ENCODE results near the gene TNNI2. TPM values are rescaled to one million over a fixed set of nuclear protein-coding genes. Genes with fewer than 3 reads are reported as not detected.
"Not testable (repeated sequence)": the region's sequence is repeated elsewhere in the genome, so short reads cannot be mapped to it uniquely, and the experiment has no call there.

The TNNI2 gene
- total RNA-seq, 1 experiment from 2014 or later: 0.46 TPM

DNA sequence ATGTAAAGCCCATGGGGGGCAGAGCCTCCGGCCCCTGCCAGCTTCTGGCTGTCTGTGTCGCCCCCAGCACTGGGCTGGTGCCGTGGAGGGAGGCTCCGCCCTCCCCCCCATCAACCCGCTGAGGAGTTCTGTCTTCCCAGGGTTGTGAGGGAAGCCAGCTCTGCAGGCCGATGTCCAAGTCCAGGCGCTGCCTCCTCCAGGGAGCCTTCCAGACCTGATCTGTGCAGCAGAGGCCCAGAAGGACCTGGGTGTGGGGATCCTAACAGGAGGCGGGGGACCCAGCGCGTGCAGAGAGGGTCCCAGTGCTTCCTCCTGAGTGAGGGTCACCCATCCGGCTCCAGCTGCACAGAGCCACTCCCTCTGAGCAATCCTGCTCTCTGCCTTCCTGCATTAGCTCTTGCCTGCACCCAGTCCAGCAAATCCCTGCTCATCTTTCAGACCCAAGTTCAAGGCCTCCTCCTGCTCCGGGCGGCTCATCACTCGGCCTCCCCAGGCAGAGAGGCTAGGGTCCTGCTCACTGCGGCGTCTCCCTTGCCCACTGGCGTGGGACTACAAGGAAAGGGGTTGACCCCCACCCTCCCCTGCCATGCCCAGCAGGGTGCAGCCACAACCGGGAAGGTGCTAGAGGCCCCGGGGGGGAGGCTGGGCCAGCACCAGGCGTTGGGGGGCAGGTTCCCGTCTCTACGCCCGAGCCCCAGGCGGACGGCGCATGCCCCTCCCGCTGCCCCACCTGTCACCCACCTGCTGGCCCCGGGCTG is 36.5 kb downstream of the TNNI2 start:
- H3K9me3 ChIP-seq (ENCODE audit: control insufficient read depth, insufficient read depth, low read depth, low read length): no peaks in the 10 kb centered on the region
- TF ChIP-seq POLR2AphosphoS5 (IDR thresholded peaks at IDR 0.05; ENCODE audit: low read depth, low read length) (no peak), TCF7L2 (IDR thresholded peaks at IDR 0.05; ENCODE audit: low read depth, low read length) (no peak), SIN3A (IDR thresholded peaks at IDR 0.05; ENCODE audit: borderline replicate concordance, insufficient read depth, low read depth, low read length) (no peak)
- TF ChIP-seq, protein P1, sequence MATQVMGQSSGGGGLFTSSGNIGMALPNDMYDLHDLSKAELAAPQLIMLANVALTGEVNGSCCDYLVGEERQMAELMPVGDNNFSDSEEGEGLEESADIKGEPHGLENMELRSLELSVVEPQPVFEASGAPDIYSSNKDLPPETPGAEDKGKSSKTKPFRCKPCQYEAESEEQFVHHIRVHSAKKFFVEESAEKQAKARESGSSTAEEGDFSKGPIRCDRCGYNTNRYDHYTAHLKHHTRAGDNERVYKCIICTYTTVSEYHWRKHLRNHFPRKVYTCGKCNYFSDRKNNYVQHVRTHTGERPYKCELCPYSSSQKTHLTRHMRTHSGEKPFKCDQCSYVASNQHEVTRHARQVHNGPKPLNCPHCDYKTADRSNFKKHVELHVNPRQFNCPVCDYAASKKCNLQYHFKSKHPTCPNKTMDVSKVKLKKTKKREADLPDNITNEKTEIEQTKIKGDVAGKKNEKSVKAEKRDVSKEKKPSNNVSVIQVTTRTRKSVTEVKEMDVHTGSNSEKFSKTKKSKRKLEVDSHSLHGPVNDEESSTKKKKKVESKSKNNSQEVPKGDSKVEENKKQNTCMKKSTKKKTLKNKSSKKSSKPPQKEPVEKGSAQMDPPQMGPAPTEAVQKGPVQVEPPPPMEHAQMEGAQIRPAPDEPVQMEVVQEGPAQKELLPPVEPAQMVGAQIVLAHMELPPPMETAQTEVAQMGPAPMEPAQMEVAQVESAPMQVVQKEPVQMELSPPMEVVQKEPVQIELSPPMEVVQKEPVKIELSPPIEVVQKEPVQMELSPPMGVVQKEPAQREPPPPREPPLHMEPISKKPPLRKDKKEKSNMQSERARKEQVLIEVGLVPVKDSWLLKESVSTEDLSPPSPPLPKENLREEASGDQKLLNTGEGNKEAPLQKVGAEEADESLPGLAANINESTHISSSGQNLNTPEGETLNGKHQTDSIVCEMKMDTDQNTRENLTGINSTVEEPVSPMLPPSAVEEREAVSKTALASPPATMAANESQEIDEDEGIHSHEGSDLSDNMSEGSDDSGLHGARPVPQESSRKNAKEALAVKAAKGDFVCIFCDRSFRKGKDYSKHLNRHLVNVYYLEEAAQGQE (IDR thresholded peaks at IDR 0.05; ENCODE audit: insufficient read depth in 1 of 2, low read depth in 2 of 2, low read length in 1 of 2): no peak
- TF ChIP-seq, protein P2, sequence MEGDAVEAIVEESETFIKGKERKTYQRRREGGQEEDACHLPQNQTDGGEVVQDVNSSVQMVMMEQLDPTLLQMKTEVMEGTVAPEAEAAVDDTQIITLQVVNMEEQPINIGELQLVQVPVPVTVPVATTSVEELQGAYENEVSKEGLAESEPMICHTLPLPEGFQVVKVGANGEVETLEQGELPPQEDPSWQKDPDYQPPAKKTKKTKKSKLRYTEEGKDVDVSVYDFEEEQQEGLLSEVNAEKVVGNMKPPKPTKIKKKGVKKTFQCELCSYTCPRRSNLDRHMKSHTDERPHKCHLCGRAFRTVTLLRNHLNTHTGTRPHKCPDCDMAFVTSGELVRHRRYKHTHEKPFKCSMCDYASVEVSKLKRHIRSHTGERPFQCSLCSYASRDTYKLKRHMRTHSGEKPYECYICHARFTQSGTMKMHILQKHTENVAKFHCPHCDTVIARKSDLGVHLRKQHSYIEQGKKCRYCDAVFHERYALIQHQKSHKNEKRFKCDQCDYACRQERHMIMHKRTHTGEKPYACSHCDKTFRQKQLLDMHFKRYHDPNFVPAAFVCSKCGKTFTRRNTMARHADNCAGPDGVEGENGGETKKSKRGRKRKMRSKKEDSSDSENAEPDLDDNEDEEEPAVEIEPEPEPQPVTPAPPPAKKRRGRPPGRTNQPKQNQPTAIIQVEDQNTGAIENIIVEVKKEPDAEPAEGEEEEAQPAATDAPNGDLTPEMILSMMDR (IDR thresholded peaks at IDR 0.05): no peak
- peaks cover 34% of the 10 kb centered on the region for H3K4me1 ChIP-seq (ENCODE audit: control insufficient read depth, insufficient read depth, low read length)
- no TSS peak for BruUV-seq (replicated peaks)
- ATAC-seq (no peak), DNase-seq (ENCODE audit: low read depth, low spot score) (no peak)
- ChIA-PET CTCF (interaction anchor here (0.6 to 2.7 kb wide), 6 partner anchors 23 to 181 kb away, joined by 3 to 13 read pairs (median 4); no protein-coding TSS in a partner anchor), POLR2A (no interaction called here)
- H3K27me3 ChIP-seq (ENCODE audit: control insufficient read depth, insufficient read depth, low read length): no peaks in the 10 kb centered on the region
- in situ Hi-C loops (cut with HindIII; ENCODE audit: low pct_unique_long_range_greater_than_20kb, low sequenced_read_pairs) (no loop called here), intact Hi-C loops (cut with micrococcal nuclease; ENCODE audit: unreplicated experiment) (loop anchor here (1.0 kb wide), 1 partner anchor 47 kb away; no protein-coding TSS in a partner anchor)
- no peak overlapping the region for H3K27ac ChIP-seq (ENCODE audit: low read length)
- no peak overlapping the region for H3K4me3 ChIP-seq (ENCODE audit: low read depth in 2 of 2, low read length in 2 of 2)
- no peaks in the 10 kb centered on the region for H3K36me3 ChIP-seq (ENCODE audit: control insufficient read depth, insufficient read depth, low read length)

DNA sequence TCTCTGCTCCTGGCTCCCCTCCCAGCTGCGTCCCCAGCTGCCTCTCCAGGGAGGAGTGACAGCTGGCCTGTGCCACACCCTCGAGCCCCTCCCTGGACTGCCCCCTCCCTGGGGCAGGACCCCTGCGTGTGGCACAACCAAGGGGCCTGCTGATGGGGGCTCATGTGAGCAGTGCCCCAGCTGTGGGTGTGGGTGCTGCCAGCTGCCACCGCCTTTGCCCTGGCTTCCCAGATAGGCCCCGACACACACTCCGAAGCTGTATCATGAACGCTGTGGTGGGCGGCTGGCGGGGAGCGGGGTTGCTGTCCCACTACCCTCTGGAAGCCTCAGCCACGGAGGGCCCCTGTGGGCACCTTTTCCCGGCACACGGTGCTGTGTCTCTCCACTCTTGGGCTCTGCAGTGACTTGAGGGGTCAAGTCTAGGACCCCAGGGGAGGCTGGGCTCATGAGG is 37.1 kb downstream of the TNNI2 start:
- in situ Hi-C loops (cut with HindIII; ENCODE audit: low pct_unique_long_range_greater_than_20kb, low sequenced_read_pairs): not testable (repeated sequence)
- POLR2A ChIA-PET: interaction anchor here (0.6 kb wide), 1 partner anchor 79 kb away, joined by 4 read pairs; no protein-coding TSS in a partner anchor
- intact Hi-C loops (cut with micrococcal nuclease; ENCODE audit: unreplicated experiment): loop anchor here (1.0 kb wide), 1 partner anchor 46 kb away; no protein-coding TSS in a partner anchor

More for the DNA sequence above, 37.1 kb downstream of the TNNI2 start:
- not testable (repeated sequence) for H3K4me3 ChIP-seq (ENCODE audit: low read depth in 2 of 2, low read length in 2 of 2); DNase-seq (ENCODE audit: low read depth, low spot score); ATAC-seq; H3K27me3 ChIP-seq (ENCODE audit: control insufficient read depth, insufficient read depth, low read length); H3K9me3 ChIP-seq (ENCODE audit: control insufficient read depth, insufficient read depth, low read depth, low read length); H3K36me3 ChIP-seq (ENCODE audit: control insufficient read depth, insufficient read depth, low read length); BruUV-seq (replicated peaks)
- H3K4me1 ChIP-seq (ENCODE audit: control insufficient read depth, insufficient read depth, low read length): peaks cover 34% of the 10 kb centered on the region
- H3K27ac ChIP-seq (ENCODE audit: low read length): peak overlapping the region; percentile 44; the same call in 1 of the 2 replicates
- CTCF ChIA-PET: interaction anchor here (0.6 to 2.7 kb wide), 10 partner anchors 23 to 278 kb away, joined by 3 to 13 read pairs (median 4); no protein-coding TSS in a partner anchor
